Activated CD8-positive, alpha-beta T cell treated with anti-CD3 and anti-CD28 coated beads, Interleukin-2, amount 10 ng/mL, durations not matched to agents 7 days and 5 days (primary cell): ENCODE data around the gene PREP. TPM values are rescaled to one million over a fixed set of nuclear protein-coding genes. Genes with fewer than 3 reads are reported as not detected.

ENCODE experiments used
- ATAC-seq: fragments of 150-1000 bp; cut with Tn5 transposase; one replicate; pipeline ENCODE4 v1.10.0; 2021; ENCODE audit warnings: moderate library complexity
- CTCF ChIA-PET: fragments of 350-600 bp; sonication (Branson Sonifier 250); formaldehyde crosslinking; loops from one replicate; lab custom pipeline; 2021; ENCODE audit warnings: antibody characterized with exemption; lab: Charles Lee
- POLR2A ChIA-PET: fragments of 350-600 bp; sonication (Branson Sonifier 250); formaldehyde crosslinking; loops from one replicate; lab custom pipeline; 2021; ENCODE audit warnings: antibody characterized with exemption; lab: Charles Lee
- DNase-seq: peaks from one replicate; pipeline ENCODE4 v3.0.0-alpha.2; 2020
- H3K27ac Mint-ChIP-seq: one replicate; pipeline ENCODE4 v1.8.0; 2021; ENCODE audit warnings: mild to moderate bottlenecking, mixed read lengths
- H3K27me3 Mint-ChIP-seq: one replicate; pipeline ENCODE4 v1.8.0; 2021; ENCODE audit warnings: low read depth, mixed read lengths
- H3K36me3 Mint-ChIP-seq: one replicate; pipeline ENCODE4 v1.8.0; 2021; ENCODE audit warnings: low read depth, mixed read lengths
- H3K4me1 Mint-ChIP-seq: one replicate; pipeline ENCODE4 v1.8.0; 2021; ENCODE audit warnings: low read depth, mixed read lengths
- H3K4me3 Mint-ChIP-seq: one replicate; pipeline ENCODE4 v1.8.0; 2021; ENCODE audit warnings: mild to moderate bottlenecking, mixed read lengths
- H3K9me3 Mint-ChIP-seq: one replicate; pipeline ENCODE4 v1.8.0; 2022; ENCODE audit warnings: mixed read lengths; ENCODE audit not compliant: insufficient read depth
- total RNA-seq, 2 experiments: library from RNA; stranded (reverse); gene quantifications; one replicate each; pipeline ENCODE4 v1.2.3, GENCODE V29; 2021

Gene PREP
- total RNA-seq, 2 experiments from 2014 or later, result 42.8 to 44.1 TPM

- ChIA-PET POLR2A (interaction anchor here (1.0 kb wide), 1 partner anchor 38 kb away, joined by 3 read pairs; no protein-coding TSS in a partner anchor), CTCF (no interaction called here)
- no peak for DNase-seq
- peaks cover 28% of the 10 kb centered on the region for H3K36me3 Mint-ChIP-seq
- no peaks in the 10 kb centered on the region for H3K4me1 Mint-ChIP-seq
- H3K9me3 Mint-ChIP-seq, result no peaks in the 10 kb centered on the region
- no peaks in the 10 kb centered on the region for H3K27me3 Mint-ChIP-seq
- no peak overlapping the region for H3K27ac Mint-ChIP-seq
- no peak overlapping the region for H3K4me3 Mint-ChIP-seq
- no peak for ATAC-seq
These were observed 81.7 kb downstream of the PREP start for GRCh38 chr6:105321207-105321606.

- ATAC-seq (no peak), DNase-seq (no peak)
- H3K9me3 Mint-ChIP-seq, result no peaks in the 10 kb centered on the region
- no peak overlapping the region for H3K27ac Mint-ChIP-seq
- H3K4me3 Mint-ChIP-seq, result no peak overlapping the region
- peaks cover 32% of the 10 kb centered on the region for H3K36me3 Mint-ChIP-seq
- CTCF ChIA-PET, result no interaction called here
- POLR2A ChIA-PET, result no interaction called here
- H3K27me3 Mint-ChIP-seq, result no peaks in the 10 kb centered on the region
- H3K4me1 Mint-ChIP-seq, result no peaks in the 10 kb centered on the region
These were observed 82.1 kb downstream of the PREP start for GRCh38 chr6:105320765-105321164.

- Mint-ChIP-seq H3K27me3 (no peaks in the 10 kb centered on the region), H3K4me1 (no peaks in the 10 kb centered on the region), H3K9me3 (no peaks in the 10 kb centered on the region), H3K36me3 (peaks cover 30% of the 10 kb centered on the region), H3K27ac (no peak overlapping the region), H3K4me3 (no peak overlapping the region)
- POLR2A ChIA-PET, result no interaction called here
- no peak for DNase-seq
- CTCF ChIA-PET, result no interaction called here
- ATAC-seq, result no peak
These were observed 82.6 kb downstream of the PREP start for GRCh38 chr6:105320271-105320670.

- no peaks in the 10 kb centered on the region for H3K27me3 Mint-ChIP-seq
- ATAC-seq (no peak), DNase-seq (no peak)
- H3K4me3 Mint-ChIP-seq, result no peak overlapping the region
- H3K9me3 Mint-ChIP-seq, result no peaks in the 10 kb centered on the region
- no peaks in the 10 kb centered on the region for H3K4me1 Mint-ChIP-seq
- H3K27ac Mint-ChIP-seq, result no peak overlapping the region
- ChIA-PET POLR2A (no interaction called here), CTCF (interaction anchor here (2.3 kb wide), 1 partner anchor 12 kb away, joined by 8 read pairs; no protein-coding TSS in a partner anchor)
- peaks cover 35% of the 10 kb centered on the region for H3K36me3 Mint-ChIP-seq
These were observed 83.6 kb downstream of the PREP start for GRCh38 chr6:105319331-105319730.

GRCh38 chr6:105318660-105319059 lies 84.2 kb downstream of the PREP start:
- CTCF ChIA-PET, result interaction anchor here (1.0 to 4.9 kb wide), 4 partner anchors 12 to 231 kb away, joined by 4 to 21 read pairs (median 6); partner anchors contain the start of gene PREP

GRCh38 chr6:105317607-105318533 lies 85.0 kb downstream of the PREP start:
- no peaks in the 10 kb centered on the region for H3K4me1 Mint-ChIP-seq
- ATAC-seq (no peak), DNase-seq (no peak)
- CTCF ChIA-PET, result interaction anchor here (0.6 to 4.9 kb wide), 5 partner anchors 11 to 230 kb away, joined by 3 to 21 read pairs (median 5); partner anchors contain the start of gene PREP
- H3K36me3 Mint-ChIP-seq, result peaks cover 36% of the 10 kb centered on the region
- H3K27ac Mint-ChIP-seq, result no peak overlapping the region
- no peak overlapping the region for H3K4me3 Mint-ChIP-seq
- no peaks in the 10 kb centered on the region for H3K27me3 Mint-ChIP-seq
- H3K9me3 Mint-ChIP-seq, result no peaks in the 10 kb centered on the region
- POLR2A ChIA-PET, result no interaction called here

More at GRCh38 chr6:105318660-105319059, 84.2 kb downstream of the PREP start:
- Mint-ChIP-seq H3K27ac (no peak overlapping the region), H3K27me3 (no peaks in the 10 kb centered on the region), H3K36me3 (peaks cover 36% of the 10 kb centered on the region), H3K4me1 (no peaks in the 10 kb centered on the region), H3K4me3 (no peak overlapping the region), H3K9me3 (no peaks in the 10 kb centered on the region)
- POLR2A ChIA-PET, result no interaction called here
- DNase-seq (no peak), ATAC-seq (no peak)

GRCh38 chr6:105313211-105313610 lies 89.7 kb downstream of the PREP start:
- ChIA-PET POLR2A (no interaction called here), CTCF (no interaction called here)
- H3K36me3 Mint-ChIP-seq, result peaks cover 34% of the 10 kb centered on the region
- no peak overlapping the region for H3K27ac Mint-ChIP-seq
- H3K27me3 Mint-ChIP-seq, result no peaks in the 10 kb centered on the region
- no peaks in the 10 kb centered on the region for H3K4me1 Mint-ChIP-seq
- no peak for DNase-seq
- no peaks in the 10 kb centered on the region for H3K9me3 Mint-ChIP-seq
- H3K4me3 Mint-ChIP-seq, result no peak overlapping the region
- ATAC-seq, result no peak

GRCh38 chr6:105310947-105311346 lies 91.9 kb downstream of the PREP start:
- ChIA-PET CTCF (no interaction called here), POLR2A (no interaction called here)
- DNase-seq (no peak), ATAC-seq (no peak)
- H3K36me3 Mint-ChIP-seq, result peaks cover 26% of the 10 kb centered on the region
- no peak overlapping the region for H3K4me3 Mint-ChIP-seq
- no peaks in the 10 kb centered on the region for H3K27me3 Mint-ChIP-seq
- H3K9me3 Mint-ChIP-seq, result no peaks in the 10 kb centered on the region
- no peaks in the 10 kb centered on the region for H3K4me1 Mint-ChIP-seq
- H3K27ac Mint-ChIP-seq, result no peak overlapping the region

- Mint-ChIP-seq H3K36me3 (peaks cover 23% of the 10 kb centered on the region), H3K27me3 (no peaks in the 10 kb centered on the region), H3K4me3 (no peak overlapping the region), H3K27ac (no peak overlapping the region), H3K9me3 (no peaks in the 10 kb centered on the region), H3K4me1 (no peaks in the 10 kb centered on the region)
- no peak for ATAC-seq
- DNase-seq, result no peak
- ChIA-PET CTCF (no interaction called here), POLR2A (no interaction called here)
These were observed 92.5 kb downstream of the PREP start for GRCh38 chr6:105310371-105310770.

- ATAC-seq (no peak), DNase-seq (no peak)
- ChIA-PET POLR2A (no interaction called here), CTCF (no interaction called here)
- peaks cover 15% of the 10 kb centered on the region for H3K36me3 Mint-ChIP-seq
- H3K4me1 Mint-ChIP-seq, result no peaks in the 10 kb centered on the region
- no peak overlapping the region for H3K27ac Mint-ChIP-seq
- no peak overlapping the region for H3K4me3 Mint-ChIP-seq
- no peaks in the 10 kb centered on the region for H3K27me3 Mint-ChIP-seq
- H3K9me3 Mint-ChIP-seq, result no peaks in the 10 kb centered on the region
These were observed 94.0 kb downstream of the PREP start for GRCh38 chr6:105308840-105309239.

- Mint-ChIP-seq H3K4me3 (no peak overlapping the region), H3K36me3 (peaks cover 17% of the 10 kb centered on the region), H3K9me3 (no peaks in the 10 kb centered on the region), H3K27me3 (no peaks in the 10 kb centered on the region), H3K27ac (no peak overlapping the region), H3K4me1 (no peaks in the 10 kb centered on the region)
- ChIA-PET POLR2A (no interaction called here), CTCF (interaction anchor here (1.6 kb wide), 1 partner anchor 97 kb away, joined by 4 read pairs; the partner anchor contains the start of gene PREP)
- DNase-seq, result no peak
- no peak for ATAC-seq
These were observed 97.4 kb downstream of the PREP start for GRCh38 chr6:105305521-105305920.

- Mint-ChIP-seq H3K36me3 (peaks cover 17% of the 10 kb centered on the region), H3K4me3 (no peak overlapping the region), H3K27me3 (no peaks in the 10 kb centered on the region), H3K9me3 (no peaks in the 10 kb centered on the region), H3K4me1 (no peaks in the 10 kb centered on the region), H3K27ac (no peak overlapping the region)
- ChIA-PET POLR2A (no interaction called here), CTCF (interaction anchor here (1.6 kb wide), 1 partner anchor 98 kb away, joined by 4 read pairs; the partner anchor contains the start of gene PREP)
- ATAC-seq, result no peak
- no peak for DNase-seq
These were observed 98.1 kb downstream of the PREP start for GRCh38 chr6:105304825-105305224.
